Fibroblast of lung (primary cell): ENCODE results near the gene THAP4. TPM values are rescaled to one million over a fixed set of nuclear protein-coding genes. Genes with fewer than 3 reads are reported as not detected.
"Not testable (repeated sequence)": the region's sequence is repeated elsewhere in the genome, so short reads cannot be mapped to it uniquely, and the experiment has no call there.

ENCODE experiments used
- DNase-seq, 2 donors: peaks; one replicate each; pipeline versions ENCODE4 v3.0.0 to v3.0.0-alpha.2; 2010; ENCODE audit warnings: low read depth in 2 of 2
- H2AFZ ChIP-seq: 2 replicates; pipeline ENCODE4 v1.5.1; 2012; ENCODE audit warnings: low read length, control low read depth, inconsistent platforms
- H3K27ac ChIP-seq: 2 replicates; pipeline ENCODE4 v1.5.1; 2011; ENCODE audit warnings: low read length, control low read depth; ENCODE audit not compliant: insufficient read depth
- H3K27me3 ChIP-seq: 2 replicates; pipeline ENCODE4 v1.5.1; 2011; ENCODE audit warnings: mild to moderate bottlenecking, low read length; ENCODE audit not compliant: control insufficient read depth, insufficient read depth
- H3K36me3 ChIP-seq: 2 replicates; pipeline ENCODE4 v1.5.1; 2011; ENCODE audit warnings: low read length; ENCODE audit not compliant: control insufficient read depth, insufficient read depth
- H3K4me1 ChIP-seq: 2 replicates; pipeline ENCODE4 v1.5.1; 2011; ENCODE audit warnings: low read length; ENCODE audit not compliant: control insufficient read depth, insufficient read depth; ENCODE audit errors: extremely low read depth
- H3K4me2 ChIP-seq: 2 replicates; pipeline ENCODE4 v1.5.1; 2011; ENCODE audit warnings: low read length, control low read depth; ENCODE audit not compliant: insufficient read depth; ENCODE audit errors: extremely low read depth
- H3K4me3 ChIP-seq, 4 experiments: fragments of 200-600 bp in 1 of 4; sonication (generic) in 1 of 4; replicated peaks in 1 of 4; 2 replicates each; pipeline ENCODE4 v1.5.1; 2011 to 2016; ENCODE audit warnings: low read length in 4 of 4, low read depth in 3 of 4, mild to moderate bottlenecking in 3 of 4, control low read depth in 2 of 4, inconsistent platforms in 1 of 4, mixed read lengths in 1 of 4; ENCODE audit not compliant: insufficient read depth in 1 of 4; ENCODE audit errors: control extremely low read depth in 1 of 4
- H3K79me2 ChIP-seq: 2 replicates; pipeline ENCODE4 v1.5.1; 2012; ENCODE audit warnings: mild to moderate bottlenecking, low read length, inconsistent platforms; ENCODE audit not compliant: control insufficient read depth, insufficient read depth
- H3K9ac ChIP-seq: 2 replicates; pipeline ENCODE4 v1.5.1; 2011; ENCODE audit warnings: mild to moderate bottlenecking, low read length, control low read depth; ENCODE audit not compliant: insufficient read depth
- H3K9me3 ChIP-seq: 2 replicates; pipeline ENCODE4 v1.5.1; 2012; ENCODE audit warnings: low read depth, low read length; ENCODE audit not compliant: control insufficient read depth, insufficient read depth
- H4K20me1 ChIP-seq: 2 replicates; pipeline ENCODE4 v1.5.1; 2011; ENCODE audit warnings: low read length; ENCODE audit not compliant: control insufficient read depth, insufficient read depth; ENCODE audit errors: extremely low read depth
- EZH2 ChIP-seq: IDR thresholded peaks from 2 replicates; pipeline ENCODE4 v1.5.1; 2012; ENCODE audit warnings: low read length, control low read depth, mild to moderate bottlenecking; ENCODE audit errors: missing control alignments
- polyA plus RNA-seq, 2 donors: library from polyadenylated mRNA; depleted of rRNA in 1 of 2; stranded (reverse) in 1 of 2; unstranded in 1 of 2; fragments of >200 nt; gene quantifications; 2 replicates each; pipeline ENCODE4 v1.2.1, GENCODE V29; 2011 to 2012; ENCODE audit warnings: missing spikeins in 1 of 2
- total RNA-seq: library from RNA; depleted of rRNA; stranded (reverse); fragments of >200 nt; gene quantifications from 2 replicates; pipeline ENCODE4 v1.2.1, GENCODE V29; 2014
- TF ChIP-seq, protein P1 (sequence below), 2 donors: IDR thresholded peaks in 1 of 2; conservative IDR thresholded peaks in 1 of 2; 1 replicate in 1 of 2; 2 replicates in 1 of 2; pipeline ENCODE4 v1.5.1; 2011 to 2012; ENCODE audit warnings: low read length in 2 of 2, control low read depth in 1 of 2, inconsistent platforms in 1 of 2, low read depth in 1 of 2, mild to moderate bottlenecking in 1 of 2

THAP4 gene
- total and polyA plus RNA-seq, 2 donors (not counting 1 experiment from before 2014, with no cell fraction given) = 19.3 to 47.7 TPM

DNA sequence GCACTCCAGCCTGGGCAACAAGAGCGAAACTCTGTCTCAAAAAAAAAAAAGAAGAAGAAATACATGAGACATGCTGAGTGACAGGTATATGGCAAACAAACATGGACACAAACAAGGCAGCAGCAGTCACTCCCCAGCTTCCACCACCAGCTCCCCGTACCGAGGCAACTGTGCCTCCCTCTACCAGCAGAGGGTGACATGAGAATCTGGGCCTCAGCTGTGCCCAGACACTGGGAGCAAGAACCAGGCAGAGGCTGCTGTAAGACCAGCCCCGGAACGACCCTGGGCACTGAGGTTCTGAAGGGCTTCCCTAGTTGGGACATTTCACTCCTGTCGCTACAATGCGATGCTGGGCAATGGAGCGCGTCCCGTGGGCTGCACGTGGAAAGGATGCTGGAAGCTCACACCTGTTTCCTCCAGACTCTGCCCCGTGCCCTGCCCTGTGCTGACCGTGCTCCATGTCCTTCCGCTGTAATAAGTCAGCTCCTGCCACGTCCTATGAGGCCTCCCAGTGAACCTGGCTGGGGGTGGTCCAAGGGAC lies 41.3 kb downstream of the THAP4 start:
- Histone ChIP-seq H3K27me3 (no peaks in the 10 kb centered on the region), H3K9ac (no peak overlapping the region), H3K4me2 (no peak overlapping the region), H2AFZ (no peak overlapping the region), H3K9me3 (no peaks in the 10 kb centered on the region), H3K4me3 (no peak overlapping the region), H4K20me1 (no peaks in the 10 kb centered on the region), H3K79me2 (no peaks in the 10 kb centered on the region), H3K27ac (no peak overlapping the region), H3K36me3 (peaks cover 2% of the 10 kb centered on the region), H3K4me1 (no peaks in the 10 kb centered on the region)
- TF ChIP-seq, protein P1, sequence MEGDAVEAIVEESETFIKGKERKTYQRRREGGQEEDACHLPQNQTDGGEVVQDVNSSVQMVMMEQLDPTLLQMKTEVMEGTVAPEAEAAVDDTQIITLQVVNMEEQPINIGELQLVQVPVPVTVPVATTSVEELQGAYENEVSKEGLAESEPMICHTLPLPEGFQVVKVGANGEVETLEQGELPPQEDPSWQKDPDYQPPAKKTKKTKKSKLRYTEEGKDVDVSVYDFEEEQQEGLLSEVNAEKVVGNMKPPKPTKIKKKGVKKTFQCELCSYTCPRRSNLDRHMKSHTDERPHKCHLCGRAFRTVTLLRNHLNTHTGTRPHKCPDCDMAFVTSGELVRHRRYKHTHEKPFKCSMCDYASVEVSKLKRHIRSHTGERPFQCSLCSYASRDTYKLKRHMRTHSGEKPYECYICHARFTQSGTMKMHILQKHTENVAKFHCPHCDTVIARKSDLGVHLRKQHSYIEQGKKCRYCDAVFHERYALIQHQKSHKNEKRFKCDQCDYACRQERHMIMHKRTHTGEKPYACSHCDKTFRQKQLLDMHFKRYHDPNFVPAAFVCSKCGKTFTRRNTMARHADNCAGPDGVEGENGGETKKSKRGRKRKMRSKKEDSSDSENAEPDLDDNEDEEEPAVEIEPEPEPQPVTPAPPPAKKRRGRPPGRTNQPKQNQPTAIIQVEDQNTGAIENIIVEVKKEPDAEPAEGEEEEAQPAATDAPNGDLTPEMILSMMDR (conservative IDR thresholded peaks at IDR 0.05 in 1 of 2, IDR thresholded peaks at IDR 0.05 in 1 of 2; ENCODE audit: low read depth in 1 of 2, low read length in 2 of 2) = peak; percentile 13 to 35
- no peak for TF ChIP-seq EZH2
- DNase-seq = no peak

DNA sequence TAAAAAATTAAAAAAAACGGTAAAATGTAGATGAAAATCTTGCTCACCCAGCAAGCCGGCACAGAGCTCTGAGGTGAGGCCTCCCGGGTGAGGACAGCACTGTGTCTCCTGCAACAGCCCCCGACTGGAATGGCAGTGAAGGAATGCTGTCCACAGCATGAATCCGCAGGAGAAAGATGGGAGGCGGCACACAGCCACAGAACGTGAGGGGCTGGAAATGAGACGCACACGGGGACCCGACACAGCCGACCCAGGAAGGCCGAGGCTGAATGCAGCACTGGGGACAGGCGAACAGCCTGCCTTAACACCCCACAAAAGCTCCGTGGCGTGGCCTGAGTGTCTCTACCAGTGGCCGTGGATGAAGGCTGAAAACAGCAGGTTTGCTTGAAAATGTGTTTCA lies 43.7 kb downstream of the THAP4 start:
- TF ChIP-seq, protein P1 (conservative IDR thresholded peaks at IDR 0.05 in 1 of 2, IDR thresholded peaks at IDR 0.05 in 1 of 2; ENCODE audit: low read depth in 1 of 2, low read length in 2 of 2) = no peak
- no peak for TF ChIP-seq EZH2
- no peak overlapping the region for H3K27ac ChIP-seq
- peaks cover 2% of the 10 kb centered on the region for H3K36me3 ChIP-seq
- no peaks in the 10 kb centered on the region for H3K4me1 ChIP-seq
- no peak overlapping the region for H3K9ac ChIP-seq
- no peaks in the 10 kb centered on the region for H3K27me3 ChIP-seq
- DNase-seq = no peak
- H2AFZ ChIP-seq = no peak overlapping the region
- no peaks in the 10 kb centered on the region for H4K20me1 ChIP-seq
- no peak overlapping the region for H3K4me3 ChIP-seq
- no peaks in the 10 kb centered on the region for H3K79me2 ChIP-seq
- no peaks in the 10 kb centered on the region for H3K9me3 ChIP-seq
- no peak overlapping the region for H3K4me2 ChIP-seq

DNA sequence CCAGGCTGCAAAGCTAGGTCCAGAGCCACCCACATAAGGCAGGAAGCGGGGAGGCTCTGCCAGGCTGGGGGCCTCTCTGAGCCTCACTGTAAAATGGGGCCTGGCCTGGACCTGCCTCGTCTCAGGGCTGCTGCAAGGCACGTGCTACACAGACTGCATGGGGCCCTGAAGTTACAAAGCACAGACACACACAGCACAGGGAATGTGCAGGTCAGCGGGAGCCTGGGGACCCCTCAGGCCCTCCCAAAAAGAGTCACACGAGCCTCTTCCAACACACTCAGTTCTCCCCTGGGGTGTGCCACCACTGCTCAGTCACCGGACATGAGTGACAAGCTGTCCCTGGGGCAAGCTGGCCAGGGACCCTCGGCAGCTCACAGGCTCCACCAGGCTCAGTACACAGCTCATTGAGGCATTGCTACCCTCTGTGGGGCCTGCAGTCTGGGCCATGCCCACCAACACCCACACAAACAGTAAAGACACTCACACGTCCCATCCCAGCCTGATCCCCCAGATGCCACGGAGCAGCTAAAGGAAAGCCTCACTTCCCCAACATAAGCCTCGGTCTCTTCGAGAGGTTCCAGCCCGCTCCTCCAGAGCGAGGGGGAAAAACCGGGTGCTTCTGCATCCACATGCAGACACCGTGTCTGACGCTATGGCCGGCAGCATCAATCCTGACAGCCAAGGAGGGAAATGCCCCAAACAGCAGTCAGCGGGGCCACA lies 44.7 kb downstream of the THAP4 start:
- H4K20me1 ChIP-seq = no peaks in the 10 kb centered on the region
- no peaks in the 10 kb centered on the region for H3K27me3 ChIP-seq
- no peak for DNase-seq
- H3K4me1 ChIP-seq = no peaks in the 10 kb centered on the region
- no peak overlapping the region for H3K9ac ChIP-seq
- H3K4me3 ChIP-seq = no peak overlapping the region
- no peaks in the 10 kb centered on the region for H3K79me2 ChIP-seq
- H2AFZ ChIP-seq = no peak overlapping the region
- H3K9me3 ChIP-seq = peaks cover under 1% of the 10 kb centered on the region
- H3K27ac ChIP-seq = no peak overlapping the region
- TF ChIP-seq EZH2 = no peak
- TF ChIP-seq, protein P1 (conservative IDR thresholded peaks at IDR 0.05 in 1 of 2, IDR thresholded peaks at IDR 0.05 in 1 of 2; ENCODE audit: low read depth in 1 of 2, low read length in 2 of 2) = no peak
- no peak overlapping the region for H3K4me2 ChIP-seq
- no peaks in the 10 kb centered on the region for H3K36me3 ChIP-seq

DNA sequence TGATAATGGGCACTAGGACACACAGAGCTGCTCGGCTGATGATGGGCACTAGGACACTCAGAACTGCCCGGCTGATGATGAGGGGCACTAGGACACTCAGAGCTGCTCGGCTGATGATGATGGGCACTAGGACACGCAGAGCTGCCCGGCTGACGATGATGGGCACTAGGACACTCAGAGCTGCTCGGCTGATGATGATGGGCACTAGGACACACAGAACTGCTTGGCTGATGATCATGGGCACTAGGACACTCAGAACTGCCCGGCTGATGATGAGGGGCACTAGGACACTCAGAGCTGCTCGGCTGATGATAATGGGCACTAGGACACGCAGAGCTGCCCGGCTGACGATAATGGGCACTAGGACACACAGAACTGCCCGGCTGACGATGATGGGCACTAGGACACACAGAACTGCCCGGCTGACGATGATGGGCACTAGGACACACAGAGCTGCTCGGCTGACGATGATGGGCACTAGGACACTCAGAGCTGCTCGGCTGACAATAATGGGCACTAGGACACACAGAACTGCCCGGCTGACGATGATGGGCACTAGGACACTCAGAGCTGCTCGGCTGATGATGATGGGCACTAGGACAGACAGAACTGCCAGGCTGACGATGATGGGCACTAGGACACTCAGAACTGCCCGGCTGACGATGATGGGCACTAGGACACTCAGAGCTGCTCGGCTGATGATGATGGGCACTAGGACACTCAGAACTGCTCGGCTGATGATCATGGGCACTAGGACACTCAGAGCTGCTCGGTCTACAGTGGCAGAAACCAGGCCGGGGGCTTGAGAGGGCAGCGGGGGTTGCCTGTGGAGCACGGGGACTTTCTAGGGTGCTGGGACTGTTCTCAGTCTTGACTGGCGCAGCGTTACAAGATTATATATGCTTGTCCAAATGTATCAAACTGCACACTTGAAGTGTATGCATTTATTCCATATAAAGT lies 46.2 kb downstream of the THAP4 start:
- H2AFZ ChIP-seq, H3K36me3 ChIP-seq, H3K79me2 ChIP-seq, H3K27me3 ChIP-seq, H3K4me2 ChIP-seq, H3K9me3 ChIP-seq, H4K20me1 ChIP-seq, H3K4me1 ChIP-seq, H3K9ac ChIP-seq, H3K4me3 ChIP-seq, DNase-seq, H3K27ac ChIP-seq: not testable (repeated sequence)
